ENCODE measurements around the gene LAIR2.
"Not testable (repeated sequence)": the region's sequence is repeated elsewhere in the genome, so short reads cannot be mapped to it uniquely, and the experiment has no call there.

GRCh38 chr19:54493056-54493455, 9.6 kb upstream of the LAIR2 start:
- TF ChIP-seq, protein P1, sequence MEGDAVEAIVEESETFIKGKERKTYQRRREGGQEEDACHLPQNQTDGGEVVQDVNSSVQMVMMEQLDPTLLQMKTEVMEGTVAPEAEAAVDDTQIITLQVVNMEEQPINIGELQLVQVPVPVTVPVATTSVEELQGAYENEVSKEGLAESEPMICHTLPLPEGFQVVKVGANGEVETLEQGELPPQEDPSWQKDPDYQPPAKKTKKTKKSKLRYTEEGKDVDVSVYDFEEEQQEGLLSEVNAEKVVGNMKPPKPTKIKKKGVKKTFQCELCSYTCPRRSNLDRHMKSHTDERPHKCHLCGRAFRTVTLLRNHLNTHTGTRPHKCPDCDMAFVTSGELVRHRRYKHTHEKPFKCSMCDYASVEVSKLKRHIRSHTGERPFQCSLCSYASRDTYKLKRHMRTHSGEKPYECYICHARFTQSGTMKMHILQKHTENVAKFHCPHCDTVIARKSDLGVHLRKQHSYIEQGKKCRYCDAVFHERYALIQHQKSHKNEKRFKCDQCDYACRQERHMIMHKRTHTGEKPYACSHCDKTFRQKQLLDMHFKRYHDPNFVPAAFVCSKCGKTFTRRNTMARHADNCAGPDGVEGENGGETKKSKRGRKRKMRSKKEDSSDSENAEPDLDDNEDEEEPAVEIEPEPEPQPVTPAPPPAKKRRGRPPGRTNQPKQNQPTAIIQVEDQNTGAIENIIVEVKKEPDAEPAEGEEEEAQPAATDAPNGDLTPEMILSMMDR (IDR thresholded peaks at IDR 0.05), result not testable (repeated sequence)
- TF ChIP-seq POLR2A (IDR thresholded peaks at IDR 0.05), result not testable (repeated sequence)
